Fibroblast of pulmonary artery (primary cell): Measurements from ENCODE around the gene FRAS1.
A peak's percentile ranks its signal among the peaks of the same experiment; 100 is the strongest.
"Not testable (repeated sequence)": the region's sequence is repeated elsewhere in the genome, so short reads cannot be mapped to it uniquely, and the experiment has no call there.

Experiments used
- DNase-seq: peaks from one replicate; pipeline ENCODE4 v3.0.0-alpha.2; 2010; ENCODE audit warnings: low read depth
- H3K4me3 ChIP-seq: replicated peaks from 2 replicates; pipeline ENCODE4 v1.5.1; 2011; ENCODE audit warnings: low read depth, mild to moderate bottlenecking, control low read depth, low read length, moderate library complexity
- TF ChIP-seq, protein P1 (sequence below): IDR thresholded peaks from 2 replicates; pipeline ENCODE4 v1.5.1; 2011; ENCODE audit warnings: mild to moderate bottlenecking, control low read depth, low read length, inconsistent platforms; ENCODE audit errors: missing control alignments

Gene FRAS1

GRCh38 chr4:78293348-78293747 lies 236.2 kb downstream of the FRAS1 start:
- TF ChIP-seq, protein P1, sequence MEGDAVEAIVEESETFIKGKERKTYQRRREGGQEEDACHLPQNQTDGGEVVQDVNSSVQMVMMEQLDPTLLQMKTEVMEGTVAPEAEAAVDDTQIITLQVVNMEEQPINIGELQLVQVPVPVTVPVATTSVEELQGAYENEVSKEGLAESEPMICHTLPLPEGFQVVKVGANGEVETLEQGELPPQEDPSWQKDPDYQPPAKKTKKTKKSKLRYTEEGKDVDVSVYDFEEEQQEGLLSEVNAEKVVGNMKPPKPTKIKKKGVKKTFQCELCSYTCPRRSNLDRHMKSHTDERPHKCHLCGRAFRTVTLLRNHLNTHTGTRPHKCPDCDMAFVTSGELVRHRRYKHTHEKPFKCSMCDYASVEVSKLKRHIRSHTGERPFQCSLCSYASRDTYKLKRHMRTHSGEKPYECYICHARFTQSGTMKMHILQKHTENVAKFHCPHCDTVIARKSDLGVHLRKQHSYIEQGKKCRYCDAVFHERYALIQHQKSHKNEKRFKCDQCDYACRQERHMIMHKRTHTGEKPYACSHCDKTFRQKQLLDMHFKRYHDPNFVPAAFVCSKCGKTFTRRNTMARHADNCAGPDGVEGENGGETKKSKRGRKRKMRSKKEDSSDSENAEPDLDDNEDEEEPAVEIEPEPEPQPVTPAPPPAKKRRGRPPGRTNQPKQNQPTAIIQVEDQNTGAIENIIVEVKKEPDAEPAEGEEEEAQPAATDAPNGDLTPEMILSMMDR = no peak
- no peak overlapping the region for H3K4me3 ChIP-seq
- peak; percentile 33 for DNase-seq

DNA sequence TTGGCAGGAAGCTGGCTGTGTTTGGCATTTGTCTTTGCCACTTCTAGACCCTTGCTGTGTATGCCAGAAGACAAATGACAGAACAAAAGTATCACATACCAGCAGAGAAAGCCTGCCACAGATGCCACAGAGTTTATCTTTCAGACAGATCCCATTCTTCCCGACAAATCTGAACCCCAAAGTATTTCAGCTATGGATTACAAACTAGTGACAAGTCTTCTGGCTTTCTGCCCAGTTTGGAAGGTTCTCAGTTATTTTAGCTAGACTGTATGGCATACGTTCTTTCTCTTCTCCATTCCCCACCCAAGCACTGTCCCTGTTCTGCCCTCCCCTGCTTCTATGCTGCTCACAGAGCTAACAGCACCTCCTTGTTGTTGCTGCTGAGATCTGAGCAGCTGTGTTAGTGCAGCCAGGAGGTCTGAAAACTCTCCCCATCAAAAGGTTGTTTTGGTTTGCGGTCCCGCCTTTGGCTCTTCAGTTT lies 236.7 kb downstream of the FRAS1 start:
- DNase-seq = peak; percentile 74

GRCh38 chr4:78296261-78296660 lies 239.1 kb downstream of the FRAS1 start:
- TF ChIP-seq, protein P1 = no peak
- DNase-seq = no peak
- H3K4me3 ChIP-seq = no peak overlapping the region

More for the DNA sequence above, 236.7 kb downstream of the FRAS1 start:
- TF ChIP-seq, protein P1 = peak; percentile 6
- no peak overlapping the region for H3K4me3 ChIP-seq

GRCh38 chr4:78297116-78297800 lies 240.1 kb downstream of the FRAS1 start:
- no peak overlapping the region for H3K4me3 ChIP-seq
- DNase-seq = peak; percentile 20
- TF ChIP-seq, protein P1 = no peak

- DNase-seq = no peak
- TF ChIP-seq, protein P1 = no peak
- no peak overlapping the region for H3K4me3 ChIP-seq
Measured at GRCh38 chr4:78298618-78299017, 241.5 kb downstream of the FRAS1 start.

GRCh38 chr4:78299565-78299972 lies 242.4 kb downstream of the FRAS1 start:
- DNase-seq = no peak
- TF ChIP-seq, protein P1 = no peak
- no peak overlapping the region for H3K4me3 ChIP-seq

DNA sequence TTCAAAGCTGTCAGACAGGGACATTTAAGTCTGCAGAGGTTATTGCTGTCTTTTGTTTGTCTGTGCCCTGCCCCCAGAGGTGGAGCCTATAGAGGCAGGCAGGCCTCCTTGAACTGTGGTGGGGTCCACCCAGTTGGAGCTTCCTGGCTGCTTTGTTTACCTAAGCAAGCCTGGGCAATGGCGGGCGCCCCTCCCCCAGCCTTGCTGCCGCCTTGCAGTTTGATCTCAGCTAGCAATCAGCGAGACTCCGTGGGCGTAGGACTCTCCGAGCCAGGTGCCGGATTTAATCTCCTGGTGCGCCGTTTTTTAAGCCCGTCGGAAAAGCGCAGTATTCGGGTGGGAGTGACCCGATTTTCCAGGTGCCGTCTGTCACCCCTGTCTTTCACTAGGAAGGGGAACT lies 250.1 kb downstream of the FRAS1 start:
- not testable (repeated sequence) for H3K4me3 ChIP-seq, DNase-seq
